Endothelial cell of umbilical vein (primary cell): ENCODE data around the gene RNFT2.
A peak's percentile ranks its signal among the peaks of the same experiment; 100 is the strongest.

ENCODE experiments used
- POLR2AphosphoS5 ChIP-seq: IDR thresholded peaks from 2 replicates; pipeline ENCODE4 v1.6.1; 2012; ENCODE audit warnings: low read depth, mild to moderate bottlenecking, control low read depth, low read length, moderate library complexity; ENCODE audit not compliant: insufficient read depth
- TF ChIP-seq, protein P1 (sequence below), 2 donors: IDR thresholded peaks; 1 replicate in 1 of 2; 2 replicates in 1 of 2; pipeline ENCODE4 v1.5.1; 2011; ENCODE audit warnings: low read length in 2 of 2, mild to moderate bottlenecking in 2 of 2, moderate library complexity in 2 of 2, control low read depth in 1 of 2, inconsistent platforms in 1 of 2, low read depth in 1 of 2; ENCODE audit not compliant: insufficient read depth in 1 of 2; ENCODE audit errors: extremely low read depth in 1 of 2

GRCh38 chr12:116882742-116883141 is 144.6 kb downstream of the RNFT2 start:
- TF ChIP-seq, protein P1, sequence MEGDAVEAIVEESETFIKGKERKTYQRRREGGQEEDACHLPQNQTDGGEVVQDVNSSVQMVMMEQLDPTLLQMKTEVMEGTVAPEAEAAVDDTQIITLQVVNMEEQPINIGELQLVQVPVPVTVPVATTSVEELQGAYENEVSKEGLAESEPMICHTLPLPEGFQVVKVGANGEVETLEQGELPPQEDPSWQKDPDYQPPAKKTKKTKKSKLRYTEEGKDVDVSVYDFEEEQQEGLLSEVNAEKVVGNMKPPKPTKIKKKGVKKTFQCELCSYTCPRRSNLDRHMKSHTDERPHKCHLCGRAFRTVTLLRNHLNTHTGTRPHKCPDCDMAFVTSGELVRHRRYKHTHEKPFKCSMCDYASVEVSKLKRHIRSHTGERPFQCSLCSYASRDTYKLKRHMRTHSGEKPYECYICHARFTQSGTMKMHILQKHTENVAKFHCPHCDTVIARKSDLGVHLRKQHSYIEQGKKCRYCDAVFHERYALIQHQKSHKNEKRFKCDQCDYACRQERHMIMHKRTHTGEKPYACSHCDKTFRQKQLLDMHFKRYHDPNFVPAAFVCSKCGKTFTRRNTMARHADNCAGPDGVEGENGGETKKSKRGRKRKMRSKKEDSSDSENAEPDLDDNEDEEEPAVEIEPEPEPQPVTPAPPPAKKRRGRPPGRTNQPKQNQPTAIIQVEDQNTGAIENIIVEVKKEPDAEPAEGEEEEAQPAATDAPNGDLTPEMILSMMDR (IDR thresholded peaks at IDR 0.05; ENCODE audit: extremely low read depth in 1 of 2, insufficient read depth in 1 of 2, low read depth in 1 of 2, low read length in 2 of 2): peak in 1 of 2 donors; percentile 19
- no peak for TF ChIP-seq POLR2AphosphoS5
